Right lobe of liver (tissue), 6 donors: ENCODE measurements around the gene TSHR. TPM values are rescaled to one million over a fixed set of nuclear protein-coding genes. Genes with fewer than 3 reads are reported as not detected.
A peak's percentile ranks its signal among the peaks of the same experiment; 100 is the strongest.
"Not testable (repeated sequence)": the region's sequence is repeated elsewhere in the genome, so short reads cannot be mapped to it uniquely, and the experiment has no call there.

Experiments
- ATAC-seq, 4 donors: fragments of 200-7000 bp; cut with Tn5 transposase; one replicate each; pipeline ENCODE4 v1.9.1; 2020; ENCODE audit warnings: mild to moderate bottlenecking in 4 of 4, moderate library complexity in 4 of 4
- DNase-seq, 3 donors: peaks; one replicate each; pipeline ENCODE4 v3.0.0-alpha.2; 2020
- H3K27ac ChIP-seq, 3 donors: fragments of 200-600 bp; one replicate each; pipeline ENCODE4 v1.8.0; 2022
- H3K27me3 ChIP-seq, 2 donors: fragments of 200-600 bp; one replicate each; pipeline ENCODE4 v1.8.0; 2022
- H3K36me3 ChIP-seq, 4 donors: fragments of 200-600 bp; sonication (generic) in 1 of 4; one replicate each; pipeline versions ENCODE4 v1.5.1 to v1.8.0; 2017 to 2022; ENCODE audit warnings: control low read depth in 1 of 4
- H3K4me1 ChIP-seq, 4 donors: fragments of 200-600 bp; sonication (generic) in 1 of 4; one replicate each; pipeline versions ENCODE4 v1.5.1 to v1.8.0; 2017 to 2022; ENCODE audit warnings: control low read depth in 1 of 4
- H3K4me3 ChIP-seq, 3 donors: fragments of 200-600 bp; one replicate each; pipeline ENCODE4 v1.8.0; 2022
- H3K9me3 ChIP-seq, 4 donors: fragments of 200-600 bp; sonication (generic) in 1 of 4; one replicate each; pipeline versions ENCODE4 v1.5.1 to v1.8.0; 2017 to 2022; ENCODE audit warnings: control low read depth in 1 of 4
- CTCF ChIP-seq, 4 donors: fragments of 200-600 bp in 3 of 4; fragments of 450-650 bp in 1 of 4; IDR thresholded peaks; one replicate each; pipeline versions ENCODE4 v1.5.1 to v1.8.0; 2016 to 2022; ENCODE audit warnings: antibody characterized with exemption in 4 of 4, mild to moderate bottlenecking in 2 of 4
- POLR2A ChIP-seq: fragments of 450-650 bp; IDR thresholded peaks from one replicate; pipeline ENCODE4 v1.6.1; 2017; ENCODE audit warnings: antibody characterized with exemption, mild to moderate bottlenecking
- WGBS: methylation state at CpG from one replicate; pipeline ENCODE4 v1.1.6; 2018; ENCODE audit warnings: low coverage, low lambda C conversion rate; ENCODE audit not compliant: insufficient coverage; ENCODE audit errors: missing lambda C conversion rate; 5-methylcytosine and 5-hydroxymethylcytosine counted together
- intact Hi-C, 2 donors: fragments of 100-400 bp; cut with DNase I; formaldehyde crosslinking; loops; one replicate each; pipeline versions ENCODE4 v1.11.2 to v1.14.1; 2022
- total RNA-seq, 6 experiments: library from RNA; depleted of rRNA in 2 of 6; stranded (reverse); fragments of >200 nt in 2 of 6; fragmentation: NEBNext Ultra II Directional in 3 of 6; extraction: Animal tissue kit (Norgen Biotek cat#: 25700) in 3 of 6; gene quantifications; one replicate each; pipeline versions ENCODE4 v1.1.0 to v1.2.4, GENCODE V29; 2016 to 2023
- donor health status: DM: no; HTN: yes; CAD: no.
- donor health status: DM: no; HTN: no; CAD: no.
- donor health status: DM: no; HTN: no; CAD: no.
- donor health status: DM: no; HTN: yes; CAD: no.
- donor health status: DM: no; HTN: yes; CAD: no.

Gene TSHR
- total RNA-seq, 6 experiments from 2014 or later: 0.37 TPM; not detected in 5

GRCh38 chr14:81103443-81103842 lies 148.0 kb downstream of the TSHR start:
- intact Hi-C loops: no loop called here
- Histone ChIP-seq H3K9me3 (no peaks in the 10 kb centered on the region), H3K27ac (no peak overlapping the region), H3K27me3 (no peaks in the 10 kb centered on the region), H3K36me3 (peaks cover 0 to 7% (median 0%) of the 10 kb centered on the region in 4 donors), H3K4me3 (no peak overlapping the region), H3K4me1 (no peaks in the 10 kb centered on the region)
- no peak for DNase-seq
- TF ChIP-seq CTCF (IDR thresholded peaks at IDR 0.05) (no peak), POLR2A (no peak)
- ATAC-seq: no peak
- 95% methylated on average over 5 of the region's 5 CpGs for WGBS

- intact Hi-C loops: no loop called here
- Histone ChIP-seq H3K4me3 (no peak overlapping the region), H3K36me3 (peaks cover 0 to 7% (median 0%) of the 10 kb centered on the region in 4 donors), H3K4me1 (no peaks in the 10 kb centered on the region), H3K9me3 (no peaks in the 10 kb centered on the region), H3K27ac (no peak overlapping the region), H3K27me3 (no peaks in the 10 kb centered on the region)
- WGBS: 38% methylated on average over 1 of the region's 1 CpG
- no peak for DNase-seq
- TF ChIP-seq CTCF (IDR thresholded peaks at IDR 0.05) (no peak), POLR2A (no peak)
- ATAC-seq: no peak
Observed at GRCh38 chr14:81105378-81105777, 150.0 kb downstream of the TSHR start.

GRCh38 chr14:81105961-81106360 lies 150.5 kb downstream of the TSHR start:
- no peaks in the 10 kb centered on the region for H3K27me3 ChIP-seq
- ATAC-seq (no peak), DNase-seq (no peak)
- intact Hi-C loops: no loop called here
- no peak overlapping the region for H3K4me3 ChIP-seq
- no peak overlapping the region for H3K27ac ChIP-seq
- 90% methylated on average over 1 of the region's 1 CpG for WGBS
- H3K9me3 ChIP-seq: no peaks in the 10 kb centered on the region
- H3K4me1 ChIP-seq: no peaks in the 10 kb centered on the region
- H3K36me3 ChIP-seq: peaks cover 0 to 7% (median 0%) of the 10 kb centered on the region in 4 donors
- TF ChIP-seq POLR2A (no peak), CTCF (IDR thresholded peaks at IDR 0.05) (no peak)

- H3K9me3 ChIP-seq: no peaks in the 10 kb centered on the region
- DNase-seq (no peak), ATAC-seq (no peak)
- peaks cover 0 to 2% (median 0%) of the 10 kb centered on the region in 4 donors for H3K36me3 ChIP-seq
- H3K4me3 ChIP-seq: no peak overlapping the region
- WGBS: 83% methylated on average over 2 of the region's 2 CpGs
- H3K4me1 ChIP-seq: no peaks in the 10 kb centered on the region
- no peaks in the 10 kb centered on the region for H3K27me3 ChIP-seq
- no peak overlapping the region for H3K27ac ChIP-seq
- no peak for TF ChIP-seq POLR2A
- TF ChIP-seq CTCF (IDR thresholded peaks at IDR 0.05): no peak
- intact Hi-C loops: no loop called here
Observed at GRCh38 chr14:81110186-81110585, 154.8 kb downstream of the TSHR start.

GRCh38 chr14:81113176-81113575 lies 157.8 kb downstream of the TSHR start:
- peak in 2 of 4 donors; percentile 35 to 39 for ATAC-seq
- H3K27me3 ChIP-seq: no peaks in the 10 kb centered on the region
- no peaks in the 10 kb centered on the region for H3K9me3 ChIP-seq
- DNase-seq: no peak
- no peaks in the 10 kb centered on the region for H3K4me1 ChIP-seq
- TF ChIP-seq POLR2A: no peak
- no peak for TF ChIP-seq CTCF (IDR thresholded peaks at IDR 0.05)
- intact Hi-C loops: no loop called here
- H3K4me3 ChIP-seq: no peak overlapping the region
- H3K27ac ChIP-seq: no peak overlapping the region
- WGBS: 57% methylated on average over 2 of the region's 2 CpGs
- no peaks in the 10 kb centered on the region for H3K36me3 ChIP-seq

- H3K9me3 ChIP-seq, H3K4me3 ChIP-seq, DNase-seq, H3K4me1 ChIP-seq, H3K36me3 ChIP-seq, H3K27me3 ChIP-seq, H3K27ac ChIP-seq, intact Hi-C loops, ATAC-seq: not testable (repeated sequence)
- 67% methylated on average over 7 of the region's 34 CpGs for WGBS
Observed at GRCh38 chr14:81113945-81114820, 158.8 kb downstream of the TSHR start.
